KMS-11 (cell line): ENCODE results near the gene SPTB.

Source experiments
- H2AFZ ChIP-seq: fragments of 200-600 bp; sonication (generic); 2 replicates; pipeline ENCODE4 v1.6.1; 2016; ENCODE audit warnings: antibody characterized with exemption, mixed run types, low read depth
- H3K27ac ChIP-seq: fragments of 200-600 bp; sonication (generic); 2 replicates; pipeline ENCODE4 v1.6.1; 2016; ENCODE audit warnings: mild to moderate bottlenecking, mixed run types
- H3K27me3 ChIP-seq: fragments of 200-600 bp; sonication (generic); 2 replicates; pipeline ENCODE4 v1.6.1; 2017; ENCODE audit warnings: mild to moderate bottlenecking, low read depth, mixed run types, moderate library complexity; ENCODE audit not compliant: insufficient read depth
- H3K36me3 ChIP-seq: fragments of 200-600 bp; sonication (generic); 2 replicates; pipeline ENCODE4 v1.6.1; 2017; ENCODE audit warnings: mild to moderate bottlenecking, mixed run types; ENCODE audit not compliant: insufficient read depth
- H3K4me1 ChIP-seq: fragments of 200-600 bp; sonication (generic); 2 replicates; pipeline ENCODE4 v1.6.1; 2016; ENCODE audit warnings: mild to moderate bottlenecking, low read depth, mixed run types; ENCODE audit not compliant: poor library complexity, severe bottlenecking
- H3K4me2 ChIP-seq: fragments of 200-600 bp; sonication (generic); 2 replicates; pipeline ENCODE4 v1.7.0; 2016; ENCODE audit warnings: mild to moderate bottlenecking, mixed run types
- H3K4me3 ChIP-seq: fragments of 200-600 bp; sonication (generic); IDR thresholded peaks from 2 replicates; pipeline ENCODE4 v1.6.1; 2017; ENCODE audit warnings: low read depth, low read length, mixed read lengths; ENCODE audit not compliant: insufficient read depth
- H3K79me2 ChIP-seq: fragments of 200-600 bp; sonication (generic); 2 replicates; pipeline ENCODE4 v1.6.1; 2016; ENCODE audit warnings: low read depth, mixed run types; ENCODE audit not compliant: insufficient read depth
- H3K9ac ChIP-seq: fragments of 200-600 bp; sonication (generic); 2 replicates; pipeline ENCODE4 v1.6.1; 2016; ENCODE audit warnings: mild to moderate bottlenecking, mixed run types
- H4K20me1 ChIP-seq: fragments of 200-600 bp; sonication (generic); 2 replicates; pipeline ENCODE4 v1.6.1; 2016; ENCODE audit warnings: mild to moderate bottlenecking, mixed run types; ENCODE audit not compliant: insufficient read depth
- TF ChIP-seq, protein P1 (sequence below): fragments of 200-600 bp; sonication (generic); conservative IDR thresholded peaks from 2 replicates; pipeline ENCODE4 v1.6.1; 2017; ENCODE audit warnings: low read depth, mild to moderate bottlenecking, antibody characterized with exemption, low read length, moderate library complexity, mixed read lengths

Gene SPTB

DNA sequence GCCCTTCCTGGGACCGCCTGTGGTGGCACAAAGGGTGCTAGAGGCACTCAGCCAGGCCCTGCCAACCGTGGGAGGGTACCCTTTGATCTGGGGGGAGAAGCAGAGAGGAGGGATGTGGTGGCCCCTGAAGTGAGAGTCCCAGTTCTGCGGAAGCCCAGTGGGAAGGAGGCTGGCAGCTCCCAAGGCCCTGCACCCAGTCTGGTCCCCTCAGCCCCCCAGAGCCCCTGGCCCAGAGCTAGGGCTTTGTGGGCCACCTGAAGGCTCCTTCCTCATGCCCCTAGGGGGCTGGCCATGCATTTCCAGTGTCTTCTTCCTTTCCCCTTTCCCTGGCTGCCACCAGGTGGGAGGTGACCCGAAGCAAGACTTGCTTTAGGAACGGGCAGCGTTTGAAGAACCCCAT is 131.2 kb downstream of the SPTB start:
- TF ChIP-seq, protein P1, sequence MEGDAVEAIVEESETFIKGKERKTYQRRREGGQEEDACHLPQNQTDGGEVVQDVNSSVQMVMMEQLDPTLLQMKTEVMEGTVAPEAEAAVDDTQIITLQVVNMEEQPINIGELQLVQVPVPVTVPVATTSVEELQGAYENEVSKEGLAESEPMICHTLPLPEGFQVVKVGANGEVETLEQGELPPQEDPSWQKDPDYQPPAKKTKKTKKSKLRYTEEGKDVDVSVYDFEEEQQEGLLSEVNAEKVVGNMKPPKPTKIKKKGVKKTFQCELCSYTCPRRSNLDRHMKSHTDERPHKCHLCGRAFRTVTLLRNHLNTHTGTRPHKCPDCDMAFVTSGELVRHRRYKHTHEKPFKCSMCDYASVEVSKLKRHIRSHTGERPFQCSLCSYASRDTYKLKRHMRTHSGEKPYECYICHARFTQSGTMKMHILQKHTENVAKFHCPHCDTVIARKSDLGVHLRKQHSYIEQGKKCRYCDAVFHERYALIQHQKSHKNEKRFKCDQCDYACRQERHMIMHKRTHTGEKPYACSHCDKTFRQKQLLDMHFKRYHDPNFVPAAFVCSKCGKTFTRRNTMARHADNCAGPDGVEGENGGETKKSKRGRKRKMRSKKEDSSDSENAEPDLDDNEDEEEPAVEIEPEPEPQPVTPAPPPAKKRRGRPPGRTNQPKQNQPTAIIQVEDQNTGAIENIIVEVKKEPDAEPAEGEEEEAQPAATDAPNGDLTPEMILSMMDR = no peak
- H3K4me1 ChIP-seq = no peaks in the 10 kb centered on the region
- no peak overlapping the region for H3K9ac ChIP-seq
- H3K4me3 ChIP-seq = no peak overlapping the region
- no peaks in the 10 kb centered on the region for H3K36me3 ChIP-seq
- H3K27me3 ChIP-seq = no peaks in the 10 kb centered on the region
- no peaks in the 10 kb centered on the region for H3K79me2 ChIP-seq
- H3K27ac ChIP-seq = no peak overlapping the region
- no peak overlapping the region for H3K4me2 ChIP-seq
- H4K20me1 ChIP-seq = no peaks in the 10 kb centered on the region
- H2AFZ ChIP-seq = no peak overlapping the region

DNA sequence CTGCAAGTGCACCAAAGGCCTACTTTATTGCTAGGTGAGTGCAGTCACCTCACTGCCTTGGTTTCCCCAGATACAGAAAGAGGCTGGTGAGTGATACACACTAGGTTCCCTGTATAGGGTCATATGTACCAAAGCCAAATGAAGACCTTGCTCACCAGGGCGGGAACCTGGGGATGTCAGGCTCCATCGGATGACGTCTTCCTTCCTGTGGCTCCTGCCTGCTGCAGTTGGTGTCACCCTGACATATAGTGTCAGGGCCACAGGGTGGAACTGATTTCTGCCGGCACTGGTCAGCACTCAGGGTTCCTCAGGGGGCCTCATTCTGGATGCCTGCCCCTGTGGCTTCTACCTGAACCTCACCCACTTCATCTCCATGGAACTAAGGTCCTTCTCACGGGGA is 132.4 kb downstream of the SPTB start:
- no peaks in the 10 kb centered on the region for H3K79me2 ChIP-seq
- H3K36me3 ChIP-seq = no peaks in the 10 kb centered on the region
- no peak overlapping the region for H2AFZ ChIP-seq
- no peak overlapping the region for H3K4me2 ChIP-seq
- H3K27ac ChIP-seq = no peak overlapping the region
- no peaks in the 10 kb centered on the region for H3K4me1 ChIP-seq
- H3K27me3 ChIP-seq = no peaks in the 10 kb centered on the region
- H3K4me3 ChIP-seq = no peak overlapping the region
- no peak overlapping the region for H3K9ac ChIP-seq
- TF ChIP-seq, protein P1 = no peak
- H4K20me1 ChIP-seq = no peaks in the 10 kb centered on the region

DNA sequence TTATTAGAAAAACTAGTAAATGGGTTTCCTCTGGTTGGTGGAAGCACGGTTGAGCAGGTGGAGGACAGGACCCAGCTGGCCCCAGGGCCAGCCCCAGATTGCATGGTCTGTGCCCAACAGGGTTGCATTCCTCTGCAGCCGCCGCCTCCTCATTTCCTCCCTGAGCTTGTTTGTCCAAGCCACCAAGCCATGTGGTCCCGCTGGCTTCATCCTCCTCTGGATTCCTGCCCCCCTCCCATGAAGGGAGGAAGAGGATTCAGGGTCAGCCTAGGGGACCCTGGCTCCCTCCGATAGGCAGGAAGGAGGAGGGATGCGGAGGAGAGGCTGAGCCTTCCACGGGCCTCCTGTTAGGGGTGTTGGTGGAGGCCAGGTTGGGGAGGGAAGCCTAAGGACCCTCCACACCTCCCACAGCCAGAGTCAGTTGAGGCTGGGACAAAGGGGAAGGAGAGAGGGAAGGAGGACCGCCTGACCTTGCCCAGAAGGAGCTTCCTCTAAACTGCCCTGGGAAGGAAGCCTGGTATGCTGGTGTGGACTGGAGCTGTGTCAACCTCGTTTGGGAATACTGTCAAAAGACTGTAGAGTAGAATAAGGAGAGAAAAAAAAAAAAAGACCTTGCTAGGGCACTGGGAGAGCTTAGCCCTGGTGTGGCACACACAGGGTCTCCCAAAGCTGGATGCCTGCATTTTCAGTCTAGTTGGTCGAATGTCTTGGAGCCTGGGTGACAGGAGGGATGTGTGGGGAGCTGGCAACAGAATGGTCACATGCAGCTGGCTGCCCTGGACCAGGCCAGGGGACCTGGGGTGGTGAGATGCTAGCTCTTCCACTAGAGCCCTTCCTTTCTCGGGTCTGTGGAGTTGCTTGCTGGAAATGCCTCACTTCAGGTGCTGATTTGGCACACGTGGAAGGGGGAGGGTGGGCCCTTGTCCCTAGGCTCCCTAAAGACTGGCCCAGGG is 133.1 kb downstream of the SPTB start:
- Histone ChIP-seq H4K20me1 (no peaks in the 10 kb centered on the region), H3K36me3 (no peaks in the 10 kb centered on the region), H3K79me2 (no peaks in the 10 kb centered on the region), H3K27me3 (no peaks in the 10 kb centered on the region), H3K4me2 (no peak overlapping the region), H3K4me1 (no peaks in the 10 kb centered on the region), H2AFZ (no peak overlapping the region), H3K4me3 (no peak overlapping the region), H3K9ac (no peak overlapping the region), H3K27ac (no peak overlapping the region)
- TF ChIP-seq, protein P1 = no peak

DNA sequence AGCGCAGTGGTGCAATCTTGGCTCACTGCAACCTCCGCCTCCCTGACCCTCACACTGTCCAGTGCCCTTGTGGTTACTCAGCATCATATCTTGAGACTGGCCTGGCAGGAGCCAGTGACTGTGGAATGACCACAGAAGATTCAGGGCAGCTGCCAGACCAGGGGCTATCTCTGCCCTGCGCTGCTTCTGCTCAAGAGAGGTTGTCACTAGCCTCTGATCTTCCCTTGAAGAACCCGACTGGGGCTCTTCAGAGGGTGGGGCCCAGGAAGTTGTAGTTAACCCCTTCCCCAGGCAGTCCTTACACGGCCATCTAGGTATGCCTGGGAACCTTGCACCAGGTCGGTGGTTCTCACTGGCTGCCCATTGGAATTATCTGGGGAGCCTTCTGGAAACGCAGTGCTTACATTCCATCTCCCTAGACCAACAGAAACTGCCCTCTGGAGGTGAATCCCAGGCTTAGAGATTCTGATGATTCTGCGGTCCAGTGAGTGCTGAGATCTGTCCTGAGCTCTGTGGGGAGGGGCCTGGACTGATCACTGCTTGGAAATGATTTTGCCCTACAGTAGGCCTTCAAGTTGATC is 134.1 kb downstream of the SPTB start:
- H3K79me2 ChIP-seq = no peaks in the 10 kb centered on the region
- no peaks in the 10 kb centered on the region for H4K20me1 ChIP-seq
- no peaks in the 10 kb centered on the region for H3K4me1 ChIP-seq
- no peak overlapping the region for H3K27ac ChIP-seq
- no peak overlapping the region for H3K4me2 ChIP-seq
- H2AFZ ChIP-seq = no peak overlapping the region
- no peak overlapping the region for H3K9ac ChIP-seq
- no peaks in the 10 kb centered on the region for H3K36me3 ChIP-seq
- TF ChIP-seq, protein P1 = no peak
- H3K27me3 ChIP-seq = no peaks in the 10 kb centered on the region
- H3K4me3 ChIP-seq = no peak overlapping the region
